Measurements from ENCODE around the gene RFC4. TPM values are rescaled to one million over a fixed set of nuclear protein-coding genes. Genes with fewer than 3 reads are reported as not detected.

Gene RFC4
- total RNA-seq, 1 experiment from 2014 or later: 75.7 TPM

- DNase-seq (ENCODE audit: low read depth in 1 of 2, low spot score in 2 of 2): no peak
- H3K9me3 ChIP-seq (replicated peaks): no peaks in the 10 kb centered on the region
- no peak overlapping the region for H3K4me3 ChIP-seq
- H3K27ac ChIP-seq: no peak overlapping the region
- no peaks in the 10 kb centered on the region for H3K4me1 ChIP-seq (replicated peaks)
- H3K27me3 ChIP-seq (replicated peaks): no peaks in the 10 kb centered on the region
- no peaks in the 10 kb centered on the region for H3K36me3 ChIP-seq
Measured at GRCh38 chr3:186760141-186760833, 46.0 kb downstream of the RFC4 start.

GRCh38 chr3:186759231-186759930 is 46.9 kb downstream of the RFC4 start:
- H3K4me3 ChIP-seq: no peak overlapping the region
- H3K27ac ChIP-seq: no peak overlapping the region
- H3K27me3 ChIP-seq (replicated peaks): no peaks in the 10 kb centered on the region
- no peaks in the 10 kb centered on the region for H3K9me3 ChIP-seq (replicated peaks)
- H3K4me1 ChIP-seq (replicated peaks): 0 out of 2 replicates have a peak, but pooled peaks cover under 1% of the 10 kb centered on the region
- no peak for DNase-seq (ENCODE audit: low read depth in 1 of 2, low spot score in 2 of 2)
- H3K36me3 ChIP-seq: no peaks in the 10 kb centered on the region

- H3K9me3 ChIP-seq (replicated peaks): 0 out of 2 replicates have a peak, but pooled peaks cover 2% of the 10 kb centered on the region
- no peak overlapping the region for H3K27ac ChIP-seq
- DNase-seq (ENCODE audit: low read depth in 1 of 2, low spot score in 2 of 2): no peak
- peaks cover 13% of the 10 kb centered on the region for H3K4me1 ChIP-seq (replicated peaks)
- no peaks in the 10 kb centered on the region for H3K27me3 ChIP-seq (replicated peaks)
- H3K36me3 ChIP-seq: no peaks in the 10 kb centered on the region
- no peak overlapping the region for H3K4me3 ChIP-seq
Measured at GRCh38 chr3:186757686-186758220, 48.5 kb downstream of the RFC4 start.

- no peak for DNase-seq (ENCODE audit: low read depth in 1 of 2, low spot score in 2 of 2)
- no peaks in the 10 kb centered on the region for H3K36me3 ChIP-seq
- H3K27ac ChIP-seq: no peak overlapping the region
- H3K4me3 ChIP-seq: no peak overlapping the region
- peaks cover 13% of the 10 kb centered on the region for H3K4me1 ChIP-seq (replicated peaks)
- H3K27me3 ChIP-seq (replicated peaks): no peaks in the 10 kb centered on the region
- 0 out of 2 replicates have a peak, but pooled peaks cover 2% of the 10 kb centered on the region for H3K9me3 ChIP-seq (replicated peaks)
Measured at GRCh38 chr3:186757214-186757613, 49.1 kb downstream of the RFC4 start.

- Histone ChIP-seq H3K36me3 (no peaks in the 10 kb centered on the region), H3K4me3 (no peak overlapping the region), H3K4me1 (replicated peaks) (peaks cover 13% of the 10 kb centered on the region), H3K27ac (no peak overlapping the region), H3K9me3 (replicated peaks) (0 out of 2 replicates have a peak, but pooled peaks cover 2% of the 10 kb centered on the region), H3K27me3 (replicated peaks) (no peaks in the 10 kb centered on the region)
- no peak for DNase-seq (ENCODE audit: low read depth in 1 of 2, low spot score in 2 of 2)
Measured at GRCh38 chr3:186754871-186755270, 51.4 kb downstream of the RFC4 start.

- H3K36me3 ChIP-seq: no peaks in the 10 kb centered on the region
- H3K27me3 ChIP-seq (replicated peaks): no peaks in the 10 kb centered on the region
- no peak overlapping the region for H3K4me3 ChIP-seq
- DNase-seq (ENCODE audit: low read depth in 1 of 2, low spot score in 2 of 2): no peak
- H3K27ac ChIP-seq: no peak overlapping the region
- H3K9me3 ChIP-seq (replicated peaks): 0 out of 2 replicates have a peak, but pooled peaks cover 2% of the 10 kb centered on the region
- peaks cover 13% of the 10 kb centered on the region for H3K4me1 ChIP-seq (replicated peaks)
Measured at GRCh38 chr3:186754006-186754405, 52.3 kb downstream of the RFC4 start.

- Histone ChIP-seq H3K9me3 (replicated peaks) (0 out of 2 replicates have a peak, but pooled peaks cover 2% of the 10 kb centered on the region), H3K4me3 (no peak overlapping the region), H3K27ac (no peak overlapping the region), H3K4me1 (replicated peaks) (peaks cover 16% of the 10 kb centered on the region), H3K27me3 (replicated peaks) (no peaks in the 10 kb centered on the region), H3K36me3 (no peaks in the 10 kb centered on the region)
- no peak for DNase-seq (ENCODE audit: low read depth in 1 of 2, low spot score in 2 of 2)
Measured at GRCh38 chr3:186751480-186751879, 54.8 kb downstream of the RFC4 start.

- Histone ChIP-seq H3K36me3 (no peaks in the 10 kb centered on the region), H3K9me3 (replicated peaks) (0 out of 2 replicates have a peak, but pooled peaks cover 2% of the 10 kb centered on the region), H3K4me3 (no peak overlapping the region), H3K27me3 (replicated peaks) (no peaks in the 10 kb centered on the region), H3K27ac (no peak overlapping the region), H3K4me1 (replicated peaks) (peaks cover 27% of the 10 kb centered on the region)
- DNase-seq (ENCODE audit: low read depth in 1 of 2, low spot score in 2 of 2): no peak
Measured at GRCh38 chr3:186750316-186750715, 56.0 kb downstream of the RFC4 start.

GRCh38 chr3:186746008-186746407 is 60.3 kb downstream of the RFC4 start:
- H3K27ac ChIP-seq: peak overlapping the region; percentile 74
- no peaks in the 10 kb centered on the region for H3K27me3 ChIP-seq (replicated peaks)
- no peaks in the 10 kb centered on the region for H3K36me3 ChIP-seq
- no peak overlapping the region for H3K4me3 ChIP-seq
- no peaks in the 10 kb centered on the region for H3K9me3 ChIP-seq (replicated peaks)
- DNase-seq (ENCODE audit: low read depth in 1 of 2, low spot score in 2 of 2): peak; percentile 64 to 72
- H3K4me1 ChIP-seq (replicated peaks): peaks cover 19% of the 10 kb centered on the region

GRCh38 chr3:186743666-186744065 is 62.6 kb downstream of the RFC4 start:
- DNase-seq (ENCODE audit: low read depth in 1 of 2, low spot score in 2 of 2): no peak

GRCh38 chr3:186742618-186743380 is 63.5 kb downstream of the RFC4 start:
- DNase-seq (ENCODE audit: low read depth in 1 of 2, low spot score in 2 of 2): no peak
- Histone ChIP-seq H3K36me3 (no peaks in the 10 kb centered on the region), H3K4me1 (replicated peaks) (peaks cover 19% of the 10 kb centered on the region), H3K9me3 (replicated peaks) (no peaks in the 10 kb centered on the region), H3K27ac (no peak overlapping the region), H3K4me3 (no peak overlapping the region), H3K27me3 (replicated peaks) (no peaks in the 10 kb centered on the region)

More at GRCh38 chr3:186743666-186744065, 62.6 kb downstream of the RFC4 start:
- Histone ChIP-seq H3K27me3 (replicated peaks) (no peaks in the 10 kb centered on the region), H3K36me3 (no peaks in the 10 kb centered on the region), H3K4me3 (no peak overlapping the region), H3K9me3 (replicated peaks) (no peaks in the 10 kb centered on the region), H3K27ac (no peak overlapping the region), H3K4me1 (replicated peaks) (peaks cover 19% of the 10 kb centered on the region)
